Central memory CD8-positive, alpha-beta T cell (primary cell): Measurements from ENCODE around the gene CLN6.
"Not testable (repeated sequence)": the region's sequence is repeated elsewhere in the genome, so short reads cannot be mapped to it uniquely, and the experiment has no call there.

ENCODE experiments used
- ATAC-seq: fragments of 150-1000 bp; cut with Tn5 transposase; replicated peaks from 2 replicates; pipeline ENCODE4 v1.10.0; 2022; ENCODE audit warnings: mild to moderate bottlenecking, moderate FRiP score, moderate number of reproducible peaks; ENCODE audit not compliant: poor library complexity, severe bottlenecking; ENCODE audit errors: extremely low read depth
- DNase-seq, 2 donors: peaks; one replicate each; pipeline ENCODE4 v3.0.0; 2021; ENCODE audit warnings: low spot score in 2 of 2
- H3K27ac Mint-ChIP-seq: one replicate; pipeline ENCODE4 v1.8.0; 2022; ENCODE audit warnings: low read depth, mild to moderate bottlenecking, moderate library complexity, mixed read lengths
- H3K27me3 Mint-ChIP-seq: one replicate; pipeline ENCODE4 v1.8.0; 2022; ENCODE audit warnings: mixed read lengths
- H3K36me3 Mint-ChIP-seq: one replicate; pipeline ENCODE4 v1.8.0; 2022; ENCODE audit warnings: mild to moderate bottlenecking, moderate library complexity, mixed read lengths; ENCODE audit not compliant: insufficient read depth
- H3K4me1 Mint-ChIP-seq: one replicate; pipeline ENCODE4 v1.8.0; 2022; ENCODE audit warnings: mixed read lengths
- H3K4me3 Mint-ChIP-seq: one replicate; pipeline ENCODE4 v1.8.0; 2022; ENCODE audit warnings: mild to moderate bottlenecking, moderate library complexity, mixed read lengths
- H3K9me3 Mint-ChIP-seq: one replicate; pipeline ENCODE4 v1.8.0; 2022; ENCODE audit warnings: mixed read lengths

Gene CLN6

DNA sequence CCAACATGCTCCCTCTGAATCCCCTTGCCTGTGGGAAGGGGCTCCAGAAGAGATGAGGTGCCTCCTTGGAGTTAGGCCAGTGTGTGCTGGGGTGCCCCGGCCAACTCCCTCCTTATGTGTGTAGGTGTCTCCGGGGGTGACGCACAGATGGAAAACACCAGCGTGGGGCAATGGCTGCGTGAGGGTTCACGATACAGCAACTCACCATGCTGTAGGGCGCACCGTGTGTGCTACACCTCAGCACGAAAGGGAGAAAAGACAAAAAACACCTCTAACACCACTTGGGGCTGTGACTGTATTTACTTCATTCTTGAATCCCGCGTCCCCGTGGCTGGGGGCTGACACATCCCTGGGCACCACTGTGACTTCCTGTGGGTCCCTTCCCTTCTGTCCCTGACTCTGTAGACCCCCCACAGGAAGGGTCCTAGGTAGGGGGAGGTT is 22.8 kb downstream of the CLN6 start:
- Mint-ChIP-seq H3K27ac (no peak overlapping the region), H3K4me3 (no peak overlapping the region)
- ATAC-seq, result no peak

GRCh38 chr15:68205954-68206539 is 23.5 kb downstream of the CLN6 start:
- DNase-seq (no peak), ATAC-seq (no peak)
- Mint-ChIP-seq H3K27ac (no peak overlapping the region), H3K36me3 (peaks cover 5% of the 10 kb centered on the region), H3K4me1 (peaks cover 9% of the 10 kb centered on the region), H3K4me3 (no peak overlapping the region), H3K9me3 (no peaks in the 10 kb centered on the region), H3K27me3 (no peaks in the 10 kb centered on the region)

More for the DNA sequence above, 22.8 kb downstream of the CLN6 start:
- no peaks in the 10 kb centered on the region for H3K27me3 Mint-ChIP-seq
- no peak for DNase-seq
- no peaks in the 10 kb centered on the region for H3K9me3 Mint-ChIP-seq
- peaks cover 9% of the 10 kb centered on the region for H3K4me1 Mint-ChIP-seq
- peaks cover 3% of the 10 kb centered on the region for H3K36me3 Mint-ChIP-seq

DNA sequence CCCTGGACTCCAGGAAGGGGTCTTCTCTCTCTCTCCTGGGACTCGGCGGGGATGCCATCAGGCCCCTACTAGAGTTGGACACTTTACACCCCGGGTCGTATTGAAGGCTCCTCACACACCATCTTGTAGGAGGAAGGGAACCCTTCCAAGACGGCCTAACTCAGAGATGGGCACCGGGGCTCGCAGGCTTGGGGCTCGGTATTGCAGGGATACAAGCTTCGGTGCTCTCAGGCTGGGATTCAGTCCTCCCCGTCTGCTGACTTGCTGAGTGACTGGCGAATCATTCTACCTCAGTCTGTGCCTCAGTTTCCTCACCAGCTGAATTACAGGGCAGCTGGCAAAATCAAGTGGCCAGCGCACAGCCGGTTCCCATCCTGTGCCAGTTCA is 24.0 kb downstream of the CLN6 start:
- no peaks in the 10 kb centered on the region for H3K9me3 Mint-ChIP-seq
- H3K4me1 Mint-ChIP-seq, result peaks cover 9% of the 10 kb centered on the region
- H3K27me3 Mint-ChIP-seq, result no peaks in the 10 kb centered on the region
- no peak overlapping the region for H3K27ac Mint-ChIP-seq
- H3K36me3 Mint-ChIP-seq, result peaks cover 5% of the 10 kb centered on the region
- ATAC-seq (no peak), DNase-seq (no peak)
- H3K4me3 Mint-ChIP-seq, result no peak overlapping the region

GRCh38 chr15:68204776-68205557 is 24.6 kb downstream of the CLN6 start, which contains the start of gene CALML4:
CALML4 (minus strand) TSS chr15:68205332; CDS start chr15:68205247, 85 bp downstream.
- DNase-seq (no peak), ATAC-seq (no peak)
- peaks cover 9% of the 10 kb centered on the region for H3K4me1 Mint-ChIP-seq
- H3K36me3 Mint-ChIP-seq, result peaks cover 6% of the 10 kb centered on the region
- no peak within 1 kb of the TSS for H3K4me3 Mint-ChIP-seq
- H3K9me3 Mint-ChIP-seq, result no peaks in the 10 kb centered on the region
- no peaks in the 10 kb centered on the region for H3K27me3 Mint-ChIP-seq
- no peak within 1 kb of the TSS for H3K27ac Mint-ChIP-seq

GRCh38 chr15:68204361-68204760 is 25.2 kb downstream of the CLN6 start:
- H3K27ac Mint-ChIP-seq, result no peak overlapping the region
- H3K36me3 Mint-ChIP-seq, result peaks cover 6% of the 10 kb centered on the region
- no peak overlapping the region for H3K4me3 Mint-ChIP-seq
- no peak for ATAC-seq
- H3K4me1 Mint-ChIP-seq, result peaks cover 4% of the 10 kb centered on the region
- H3K9me3 Mint-ChIP-seq, result no peaks in the 10 kb centered on the region
- no peaks in the 10 kb centered on the region for H3K27me3 Mint-ChIP-seq
- no peak for DNase-seq

DNA sequence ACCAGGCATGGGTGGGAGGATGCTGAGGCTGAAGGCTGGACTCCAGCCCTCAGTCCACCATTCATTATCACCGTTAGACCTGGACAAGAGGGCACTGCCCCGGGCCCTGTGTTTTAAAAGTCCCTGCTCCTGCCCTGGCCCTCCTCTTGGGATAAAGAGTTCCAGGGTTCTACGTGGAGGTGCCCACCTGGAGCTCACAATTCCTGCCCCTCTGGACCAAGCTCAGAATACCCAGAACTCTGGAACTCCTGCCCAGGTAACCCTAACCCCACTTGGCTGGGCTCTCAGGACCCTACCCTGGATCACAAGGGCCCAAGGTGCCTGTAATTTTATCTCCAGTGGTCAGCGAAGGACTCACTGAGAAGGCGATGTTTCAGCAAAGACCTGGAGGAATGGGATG is 25.6 kb downstream of the CLN6 start:
- DNase-seq, result no peak
- Mint-ChIP-seq H3K27ac (no peak overlapping the region), H3K27me3 (no peaks in the 10 kb centered on the region), H3K4me1 (peaks cover 4% of the 10 kb centered on the region), H3K9me3 (no peaks in the 10 kb centered on the region), H3K4me3 (no peak overlapping the region), H3K36me3 (peaks cover 5% of the 10 kb centered on the region)
- no peak for ATAC-seq

- DNase-seq (no peak), ATAC-seq (no peak)
- H3K4me1 Mint-ChIP-seq, result no peaks in the 10 kb centered on the region
- no peak overlapping the region for H3K27ac Mint-ChIP-seq
- H3K4me3 Mint-ChIP-seq, result no peak overlapping the region
- no peaks in the 10 kb centered on the region for H3K27me3 Mint-ChIP-seq
- H3K36me3 Mint-ChIP-seq, result peaks cover 5% of the 10 kb centered on the region
- H3K9me3 Mint-ChIP-seq, result no peaks in the 10 kb centered on the region
Observed at GRCh38 chr15:68203486-68203885, 26.0 kb downstream of the CLN6 start.

GRCh38 chr15:68202994-68203393 is 26.5 kb downstream of the CLN6 start:
- H3K27me3 Mint-ChIP-seq, H3K9me3 Mint-ChIP-seq, H3K27ac Mint-ChIP-seq, H3K4me1 Mint-ChIP-seq, H3K4me3 Mint-ChIP-seq, H3K36me3 Mint-ChIP-seq, DNase-seq, ATAC-seq: not testable (repeated sequence)

DNA sequence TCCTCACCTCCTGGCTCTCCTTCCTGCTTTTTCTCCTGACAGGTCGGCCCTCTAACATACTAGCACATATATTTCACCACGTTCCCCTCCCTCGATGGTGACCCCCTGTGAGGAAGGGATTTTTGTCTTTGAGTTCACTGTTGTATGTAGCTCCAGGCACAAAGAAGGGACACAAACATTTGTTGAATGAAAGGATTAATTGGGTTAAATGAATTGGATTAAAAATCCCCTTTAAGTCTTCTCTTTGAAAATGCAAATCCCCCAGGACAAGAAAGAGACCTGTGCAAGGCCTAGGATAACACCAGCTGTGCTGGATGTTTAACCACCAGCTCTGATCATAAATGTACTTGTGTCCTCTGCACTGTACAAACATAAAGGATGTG is 27.7 kb downstream of the CLN6 start:
- no peak overlapping the region for H3K27ac Mint-ChIP-seq
- H3K36me3 Mint-ChIP-seq, result peaks cover 5% of the 10 kb centered on the region
- H3K4me3 Mint-ChIP-seq, result no peak overlapping the region
- H3K27me3 Mint-ChIP-seq, result no peaks in the 10 kb centered on the region
- ATAC-seq (no peak), DNase-seq (no peak)
- no peaks in the 10 kb centered on the region for H3K4me1 Mint-ChIP-seq
- H3K9me3 Mint-ChIP-seq, result no peaks in the 10 kb centered on the region

DNA sequence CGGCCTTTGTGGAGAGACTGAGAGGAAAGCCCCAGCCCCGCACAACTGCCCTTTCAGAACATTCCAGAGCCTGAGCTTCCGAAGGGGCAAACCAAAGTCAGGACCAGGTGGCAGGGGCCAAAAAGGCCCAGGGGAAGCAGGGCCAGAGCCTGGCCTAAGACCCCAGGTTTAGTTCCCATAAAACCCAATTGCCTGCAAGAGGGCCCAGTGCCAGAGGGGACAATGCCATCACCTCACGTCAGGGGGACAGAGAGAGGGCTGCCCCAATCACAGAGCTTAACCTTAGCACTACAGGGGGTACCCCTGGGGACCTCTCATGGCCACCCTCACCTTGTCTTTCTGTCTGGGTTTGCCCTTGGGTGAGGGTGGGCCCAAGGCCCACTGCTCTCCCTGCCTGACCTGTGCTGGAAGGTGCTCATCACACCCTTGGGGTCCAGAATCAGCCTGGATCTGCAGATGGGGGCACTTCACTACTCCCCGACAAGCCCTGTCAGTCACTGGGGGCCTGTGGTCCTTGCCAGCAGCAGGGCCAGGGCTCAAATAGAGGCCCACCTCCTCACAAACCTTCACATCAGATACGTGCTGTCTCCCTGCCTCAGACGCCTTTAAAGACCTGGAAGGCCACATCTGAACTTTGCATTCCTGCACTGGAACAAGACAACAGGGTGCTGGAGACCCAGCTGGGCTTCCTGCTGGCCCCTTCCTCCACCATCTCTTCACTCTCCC is 28.2 kb downstream of the CLN6 start:
- Mint-ChIP-seq H3K9me3 (no peaks in the 10 kb centered on the region), H3K27me3 (no peaks in the 10 kb centered on the region), H3K36me3 (peaks cover 5% of the 10 kb centered on the region), H3K4me1 (no peaks in the 10 kb centered on the region), H3K4me3 (no peak overlapping the region), H3K27ac (no peak overlapping the region)
- DNase-seq, result no peak
- no peak for ATAC-seq

DNA sequence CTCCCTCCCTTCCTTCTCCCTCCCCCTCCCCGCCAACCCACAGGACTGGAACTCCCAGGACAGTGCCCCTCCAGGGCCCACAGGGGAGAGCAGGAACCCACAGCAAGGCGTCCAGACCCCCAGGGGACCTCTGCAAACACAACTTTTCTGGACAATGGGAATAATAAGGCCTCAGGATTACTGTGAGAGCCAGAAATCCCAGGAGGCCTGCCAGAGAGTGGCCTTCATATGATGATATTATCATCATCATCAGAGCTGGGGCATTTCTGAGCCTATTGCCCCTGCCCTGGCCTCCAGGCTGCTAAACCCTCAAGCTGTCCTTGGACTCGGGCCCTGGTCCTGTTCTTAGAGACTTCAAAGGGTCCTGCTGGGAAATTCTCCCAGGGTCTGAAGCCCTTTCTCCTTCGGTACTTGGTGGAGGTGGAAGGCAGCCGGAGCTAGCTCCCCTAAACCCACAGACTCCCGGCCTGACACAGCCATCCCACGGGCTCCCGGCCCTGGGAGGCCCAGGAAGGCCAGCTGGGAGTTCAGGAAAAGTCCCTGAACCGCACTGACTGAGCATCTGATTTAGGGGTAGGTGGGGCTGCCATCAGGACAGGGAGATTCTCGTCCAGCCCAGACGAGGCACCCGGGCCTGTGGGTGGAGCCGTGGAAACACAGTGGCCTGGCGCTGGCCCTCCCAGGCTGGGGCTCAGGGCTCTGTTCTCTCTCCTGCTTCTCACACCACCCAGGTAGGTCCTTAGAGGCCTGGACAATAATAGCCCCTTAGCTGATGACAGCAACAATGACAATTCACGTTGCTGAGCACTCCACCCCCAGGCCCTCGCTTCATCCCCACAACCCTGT is 29.3 kb downstream of the CLN6 start:
- H3K4me1 Mint-ChIP-seq, result no peaks in the 10 kb centered on the region
- H3K9me3 Mint-ChIP-seq, result no peaks in the 10 kb centered on the region
- H3K36me3 Mint-ChIP-seq, result peaks cover 6% of the 10 kb centered on the region

GRCh38 chr15:68199340-68199739 is 30.2 kb downstream of the CLN6 start:
- ATAC-seq, result no peak
- Mint-ChIP-seq H3K27me3 (no peaks in the 10 kb centered on the region), H3K4me1 (no peaks in the 10 kb centered on the region), H3K4me3 (no peak overlapping the region), H3K36me3 (peaks cover 11% of the 10 kb centered on the region), H3K27ac (no peak overlapping the region), H3K9me3 (no peaks in the 10 kb centered on the region)
- DNase-seq, result no peak

More for the DNA sequence above, 29.3 kb downstream of the CLN6 start:
- no peak overlapping the region for H3K27ac Mint-ChIP-seq
- no peak overlapping the region for H3K4me3 Mint-ChIP-seq
- DNase-seq (no peak), ATAC-seq (no peak)
- H3K27me3 Mint-ChIP-seq, result no peaks in the 10 kb centered on the region
